CD4-positive, alpha-beta T cell (primary cell): ENCODE results near the gene KRTAP5-8. TPM values are rescaled to one million over a fixed set of nuclear protein-coding genes. Genes with fewer than 3 reads are reported as not detected.
A peak's percentile ranks its signal among the peaks of the same experiment; 100 is the strongest.
"Not testable (repeated sequence)": the region's sequence is repeated elsewhere in the genome, so short reads cannot be mapped to it uniquely, and the experiment has no call there.

Source experiments
- ATAC-seq: fragments of 200-7000 bp; cut with Tn5 transposase; one replicate; pipeline ENCODE4 v1.10.0; 2022; ENCODE audit warnings: mild to moderate bottlenecking; ENCODE audit not compliant: poor library complexity
- CTCF ChIA-PET: fragments of 350-600 bp; sonication (Branson Sonifier 250); formaldehyde crosslinking; loops from one replicate; lab custom pipeline; 2021; ENCODE audit warnings: antibody characterized with exemption, inconsistent platforms; lab: Charles Lee
- POLR2A ChIA-PET: fragments of 350-600 bp; sonication (Branson Sonifier 250); formaldehyde crosslinking; loops from one replicate; lab custom pipeline; 2021; ENCODE audit warnings: antibody characterized with exemption, inconsistent platforms; lab: Charles Lee
- DNase-seq, 14 experiments: peaks; one replicate each; pipeline ENCODE4 v3.0.0-alpha.2; 2013 to 2020; ENCODE audit warnings: mixed read lengths in 2 of 14
- H3K27ac ChIP-seq, 2 donors: one replicate each; pipeline versions ENCODE4 v1.5.1 to v1.7.0; 2013; ENCODE audit warnings: low read length in 2 of 2, low read depth in 1 of 2, mild to moderate bottlenecking in 1 of 2
- H3K27me3 ChIP-seq, 2 experiments: 1 replicate in 1 of 2; 2 replicates in 1 of 2; pipeline versions ENCODE4 v1.6.1 to v1.7.0; 2013; ENCODE audit warnings: low read length in 2 of 2, control low read depth in 1 of 2, mild to moderate bottlenecking in 1 of 2, moderate library complexity in 1 of 2; ENCODE audit not compliant: insufficient read depth in 2 of 2, control insufficient read depth in 1 of 2
- H3K36me3 ChIP-seq: one replicate; pipeline ENCODE4 v1.6.1; 2013; ENCODE audit warnings: low read length, control low read depth; ENCODE audit not compliant: insufficient read depth
- H3K4me1 ChIP-seq: one replicate; pipeline ENCODE4 v1.6.1; 2013; ENCODE audit warnings: low read length, control low read depth; ENCODE audit not compliant: insufficient read depth
- H3K4me3 ChIP-seq: one replicate; pipeline ENCODE4 v1.5.1; 2013; ENCODE audit warnings: mild to moderate bottlenecking, low read length, moderate library complexity
- H3K9me3 ChIP-seq, 2 experiments: 1 replicate in 1 of 2; 2 replicates in 1 of 2; pipeline versions ENCODE4 v1.6.1 to v1.7.0; 2013; ENCODE audit warnings: low read length in 2 of 2, mild to moderate bottlenecking in 2 of 2, control low read depth in 1 of 2, moderate library complexity in 1 of 2; ENCODE audit not compliant: control insufficient read depth in 1 of 2, insufficient read depth in 1 of 2
- H3K27ac Mint-ChIP-seq: one replicate; pipeline ENCODE4 v1.8.0; 2020; ENCODE audit warnings: mixed read lengths
- H3K27me3 Mint-ChIP-seq: one replicate; pipeline ENCODE4 v1.8.0; 2021; ENCODE audit warnings: mixed read lengths
- H3K36me3 Mint-ChIP-seq: one replicate; pipeline ENCODE4 v1.8.0; 2021; ENCODE audit warnings: low read depth, mixed read lengths
- H3K4me1 Mint-ChIP-seq: one replicate; pipeline ENCODE4 v1.8.0; 2021; ENCODE audit warnings: low read depth, mixed read lengths
- H3K4me3 Mint-ChIP-seq: one replicate; pipeline ENCODE4 v1.8.0; 2020; ENCODE audit warnings: mild to moderate bottlenecking, mixed read lengths
- H3K9me3 Mint-ChIP-seq: one replicate; pipeline ENCODE4 v1.8.0; 2020; ENCODE audit warnings: mixed read lengths
- CTCF ChIP-seq: fragments of 200-600 bp; IDR thresholded peaks from one replicate; pipeline ENCODE4 v1.8.0; 2022; ENCODE audit warnings: antibody characterized with exemption, mild to moderate bottlenecking
- intact Hi-C, 2 experiments: fragments of 100-400 bp; cut with DNase I in 1 of 2; cut with micrococcal nuclease in 1 of 2; formaldehyde crosslinking; loops; one replicate each; pipeline versions ENCODE4 v1.15.1 to v1.9.0; 2023 to 2025; cut with DNase I, micrococcal nuclease
- total RNA-seq, 174 experiments: library from RNA in 2 of 174; stranded (reverse) in 2 of 174; gene quantifications; one replicate each; pipeline ENCODE4 v1.2.3 and lab custom pipeline; 2021 to 2026

The KRTAP5-8 gene
- total RNA-seq, 2 experiments from 2014 or later = not detected

DNA sequence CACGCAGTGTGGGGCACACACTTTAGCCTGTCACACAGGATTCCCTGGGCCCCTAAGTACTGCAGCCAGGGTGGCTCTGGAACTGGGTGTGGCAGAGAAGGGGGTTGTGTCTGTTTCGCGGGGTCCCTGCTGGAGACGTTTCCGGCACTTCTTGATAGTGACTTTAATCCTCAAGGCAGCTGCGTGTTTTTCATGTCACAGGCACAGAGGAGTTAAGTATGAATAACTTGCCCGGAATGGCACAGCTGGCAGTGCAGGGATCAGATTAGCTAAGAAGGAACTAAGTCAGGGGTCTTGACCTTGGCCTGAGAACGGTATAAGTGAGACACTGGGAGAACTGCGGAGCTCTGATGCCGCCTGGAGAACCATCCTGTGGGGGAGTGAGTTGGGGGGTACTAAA lies 18.3 kb upstream of the KRTAP5-8 start:
- no peaks in the 10 kb centered on the region for H3K36me3 Mint-ChIP-seq
- Histone ChIP-seq H3K4me3 (no peak overlapping the region), H3K36me3 (no peaks in the 10 kb centered on the region), H3K27ac (no peak overlapping the region), H3K27me3 (no peaks in the 10 kb centered on the region), H3K9me3 (peaks cover 0 to 10% of the 10 kb centered on the region in 2 experiments), H3K4me1 (no peaks in the 10 kb centered on the region)
- TF ChIP-seq CTCF = no peak
- peaks cover 6% of the 10 kb centered on the region for H3K9me3 Mint-ChIP-seq
- intact Hi-C loops = no loop called here
- POLR2A ChIA-PET = no interaction called here
- CTCF ChIA-PET = no interaction called here
- no peaks in the 10 kb centered on the region for H3K4me1 Mint-ChIP-seq
- peak in 1 of 14 experiments; percentile 16 for DNase-seq
- H3K4me3 Mint-ChIP-seq = no peak overlapping the region
- no peak overlapping the region for H3K27ac Mint-ChIP-seq
- no peak for ATAC-seq
- H3K27me3 Mint-ChIP-seq = no peaks in the 10 kb centered on the region

DNA sequence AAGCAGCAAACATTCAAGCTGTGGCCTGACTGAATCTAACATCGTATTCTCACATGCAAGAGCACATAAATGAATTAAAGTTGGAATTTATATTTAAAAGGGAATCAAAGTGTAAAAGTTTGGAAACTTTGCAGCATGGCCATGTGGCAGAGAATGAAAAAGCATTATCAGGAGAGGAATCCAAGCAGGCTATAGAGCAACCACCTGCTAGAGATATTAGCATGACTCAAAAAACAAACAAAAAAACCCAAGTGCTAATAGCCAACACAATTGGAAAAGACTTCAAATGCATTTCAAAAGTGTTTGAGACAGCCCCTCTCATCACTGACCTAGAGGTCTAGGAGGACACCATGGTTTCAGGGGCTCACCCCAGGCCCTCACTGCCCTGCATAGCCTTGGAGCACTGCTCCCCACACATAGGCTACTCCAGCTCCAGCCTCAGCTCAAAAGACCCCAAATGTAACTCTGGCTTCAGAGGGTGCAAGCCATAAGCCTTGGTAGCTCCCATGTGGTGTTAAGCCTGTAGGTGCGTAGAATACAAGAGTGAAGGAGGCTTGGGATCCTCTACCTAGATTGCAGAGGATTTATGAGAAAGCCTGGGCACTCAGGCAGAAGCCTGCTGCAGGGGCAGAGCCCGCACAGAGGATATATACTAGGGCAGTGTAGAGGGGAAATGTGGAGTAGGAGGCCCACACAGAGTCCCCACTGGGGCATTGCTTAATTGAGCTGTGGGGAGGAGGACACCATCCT lies 12.5 kb upstream of the KRTAP5-8 start:
- CTCF ChIA-PET = no interaction called here

GRCh38 chr11:71525938-71526495 lies 11.8 kb upstream of the KRTAP5-8 start:
- Mint-ChIP-seq H3K36me3 (no peaks in the 10 kb centered on the region), H3K27ac (no peak overlapping the region), H3K27me3 (peaks cover 5% of the 10 kb centered on the region), H3K9me3 (peaks cover 6% of the 10 kb centered on the region), H3K4me1 (no peaks in the 10 kb centered on the region), H3K4me3 (no peak overlapping the region)
- H3K27me3 ChIP-seq = peaks cover 0 to 2% of the 10 kb centered on the region in 2 experiments
- no peak overlapping the region for H3K27ac ChIP-seq
- intact Hi-C loops = no loop called here
- DNase-seq (no peak), ATAC-seq (no peak)
- H3K4me1 ChIP-seq = no peaks in the 10 kb centered on the region
- ChIA-PET POLR2A (no interaction called here), CTCF (no interaction called here)
- no peaks in the 10 kb centered on the region for H3K36me3 ChIP-seq
- H3K9me3 ChIP-seq = peaks cover 0 to 3% of the 10 kb centered on the region in 2 experiments
- TF ChIP-seq CTCF = no peak
- no peak overlapping the region for H3K4me3 ChIP-seq

More for the DNA sequence above, 12.5 kb upstream of the KRTAP5-8 start:
- DNase-seq (no peak), ATAC-seq (no peak)
- peaks cover 0 to 3% of the 10 kb centered on the region in 2 experiments for H3K9me3 ChIP-seq
- POLR2A ChIA-PET = no interaction called here
- intact Hi-C loops = no loop called here
- TF ChIP-seq CTCF = no peak
- H3K27me3 ChIP-seq = peaks cover 0 to 2% of the 10 kb centered on the region in 2 experiments
- Mint-ChIP-seq H3K27me3 (peaks cover 5% of the 10 kb centered on the region), H3K27ac (no peak overlapping the region), H3K36me3 (no peaks in the 10 kb centered on the region), H3K4me3 (no peak overlapping the region), H3K4me1 (no peaks in the 10 kb centered on the region), H3K9me3 (peaks cover 6% of the 10 kb centered on the region)
- H3K27ac ChIP-seq = no peak overlapping the region
- H3K4me3 ChIP-seq = no peak overlapping the region
- H3K4me1 ChIP-seq = no peaks in the 10 kb centered on the region
- no peaks in the 10 kb centered on the region for H3K36me3 ChIP-seq

GRCh38 chr11:71526796-71527575 lies 10.8 kb upstream of the KRTAP5-8 start, which contains the start of gene KRTAP5-7:
TSS of gene KRTAP5-7 (plus strand) at chr11:71527267. CDS start at chr11:71527301, 34 bp downstream.
- H3K36me3 Mint-ChIP-seq, H3K27me3 Mint-ChIP-seq, POLR2A ChIA-PET, H3K27me3 ChIP-seq, H3K4me3 Mint-ChIP-seq, H3K4me1 ChIP-seq, DNase-seq, intact Hi-C loops, H3K4me3 ChIP-seq, H3K27ac Mint-ChIP-seq, H3K27ac ChIP-seq, CTCF ChIA-PET, H3K4me1 Mint-ChIP-seq, H3K36me3 ChIP-seq, H3K9me3 Mint-ChIP-seq, H3K9me3 ChIP-seq, ATAC-seq: not testable (repeated sequence)
